Measurements from ENCODE around the gene EMILIN1.

EMILIN1 gene

DNA sequence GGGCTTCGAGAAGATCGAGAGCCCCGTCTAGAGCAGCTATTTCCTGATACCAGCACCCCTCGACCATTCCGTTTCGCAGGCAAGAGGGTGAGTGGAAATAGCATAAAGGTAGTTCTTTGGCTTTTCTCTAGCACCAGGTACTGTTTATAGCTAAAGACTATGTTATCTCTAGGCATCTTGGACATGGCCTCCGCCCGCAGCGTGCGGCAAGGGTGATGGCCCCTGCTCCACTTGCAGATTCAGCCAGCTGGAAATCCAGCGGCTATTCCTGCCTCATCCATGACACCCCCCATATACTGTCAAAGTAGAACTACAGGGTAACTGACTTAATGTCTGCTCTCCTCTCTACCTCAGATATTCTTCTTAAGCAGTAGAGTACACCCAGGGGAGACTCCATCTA is 23.7 kb upstream of the EMILIN1 start:
- Histone ChIP-seq H3K4me1 (ENCODE audit: control insufficient read depth, insufficient read depth, low read length) (no peaks in the 10 kb centered on the region), H3K9me3 (ENCODE audit: control insufficient read depth, low read length) (no peaks in the 10 kb centered on the region), H3K27me3 (ENCODE audit: control insufficient read depth, insufficient read depth, low read length, poor library complexity, severe bottlenecking) (no peaks in the 10 kb centered on the region), H3K4me3 (ENCODE audit: insufficient read depth, low read depth, low read length) (no peak overlapping the region), H3K27ac (ENCODE audit: insufficient read depth, low read depth, low read length, poor library complexity, severe bottlenecking) (no peak overlapping the region), H3K36me3 (ENCODE audit: control insufficient read depth, insufficient read depth, low read length) (peaks cover 36% of the 10 kb centered on the region)
- WGBS, 2 experiments: 94 to 99% methylated on average over 11 of the region's 11 CpGs

- 94 to 95% methylated on average over 6 of the region's 6 CpGs for WGBS, 2 experiments
- H3K27me3 ChIP-seq (ENCODE audit: control insufficient read depth, insufficient read depth, low read length, poor library complexity, severe bottlenecking): no peaks in the 10 kb centered on the region
- H3K4me1 ChIP-seq (ENCODE audit: control insufficient read depth, insufficient read depth, low read length): no peaks in the 10 kb centered on the region
- H3K27ac ChIP-seq (ENCODE audit: insufficient read depth, low read depth, low read length, poor library complexity, severe bottlenecking): no peak overlapping the region
- no peak overlapping the region for H3K4me3 ChIP-seq (ENCODE audit: insufficient read depth, low read depth, low read length)
- H3K36me3 ChIP-seq (ENCODE audit: control insufficient read depth, insufficient read depth, low read length): peaks cover 36% of the 10 kb centered on the region
- H3K9me3 ChIP-seq (ENCODE audit: control insufficient read depth, low read length): no peaks in the 10 kb centered on the region
These were observed 21.2 kb upstream of the EMILIN1 start for GRCh38 chr2:27057184-27057583.

GRCh38 chr2:27058210-27058609 is 20.2 kb upstream of the EMILIN1 start:
- Histone ChIP-seq H3K9me3 (ENCODE audit: control insufficient read depth, low read length) (no peaks in the 10 kb centered on the region), H3K4me3 (ENCODE audit: insufficient read depth, low read depth, low read length) (no peak overlapping the region), H3K36me3 (ENCODE audit: control insufficient read depth, insufficient read depth, low read length) (peaks cover 34% of the 10 kb centered on the region), H3K4me1 (ENCODE audit: control insufficient read depth, insufficient read depth, low read length) (no peaks in the 10 kb centered on the region), H3K27ac (ENCODE audit: insufficient read depth, low read depth, low read length, poor library complexity, severe bottlenecking) (no peak overlapping the region), H3K27me3 (ENCODE audit: control insufficient read depth, insufficient read depth, low read length, poor library complexity, severe bottlenecking) (no peaks in the 10 kb centered on the region)
- WGBS, 2 experiments: 96% methylated on average over 10 of the region's 10 CpGs

DNA sequence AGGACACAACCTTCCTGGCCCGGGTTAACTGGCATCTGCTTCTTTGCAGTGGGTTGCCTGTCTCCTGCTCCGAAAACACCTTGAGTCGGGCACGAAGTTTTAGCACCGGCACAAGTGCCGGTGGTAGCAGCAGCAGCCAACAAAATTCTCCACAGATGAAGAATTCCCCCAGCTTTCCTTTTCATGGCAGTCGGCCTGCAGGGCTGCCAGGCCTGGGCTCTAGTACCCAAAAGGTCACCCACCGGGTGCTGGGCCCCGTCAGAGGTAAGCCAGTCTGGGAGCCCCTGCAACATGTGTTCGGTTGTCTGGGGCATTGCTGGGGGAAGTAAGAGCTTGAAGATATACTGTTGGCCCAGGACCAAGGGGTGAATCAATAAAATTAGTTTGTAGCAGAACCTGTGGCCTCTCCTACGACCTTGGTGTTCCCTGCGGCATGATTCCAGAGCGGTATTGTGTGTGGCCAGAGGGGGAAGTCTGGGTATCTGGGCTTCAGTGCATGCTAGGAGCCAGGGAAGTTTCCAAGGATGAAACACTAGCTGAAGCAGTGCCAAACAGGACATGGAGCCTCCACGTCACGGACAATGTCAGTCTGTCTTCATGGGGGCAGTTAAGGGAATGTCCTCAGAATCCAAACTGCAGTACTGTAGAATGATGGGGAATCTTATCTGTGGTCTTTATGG is 19.1 kb upstream of the EMILIN1 start:
- H3K4me3 ChIP-seq (ENCODE audit: insufficient read depth, low read depth, low read length): no peak overlapping the region
- peaks cover 25% of the 10 kb centered on the region for H3K36me3 ChIP-seq (ENCODE audit: control insufficient read depth, insufficient read depth, low read length)
- H3K4me1 ChIP-seq (ENCODE audit: control insufficient read depth, insufficient read depth, low read length): no peaks in the 10 kb centered on the region
- H3K27ac ChIP-seq (ENCODE audit: insufficient read depth, low read depth, low read length, poor library complexity, severe bottlenecking): no peak overlapping the region
- H3K9me3 ChIP-seq (ENCODE audit: control insufficient read depth, low read length): no peaks in the 10 kb centered on the region
- WGBS, 2 experiments: 95 to 97% methylated on average over 15 of the region's 15 CpGs
- H3K27me3 ChIP-seq (ENCODE audit: control insufficient read depth, insufficient read depth, low read length, poor library complexity, severe bottlenecking): no peaks in the 10 kb centered on the region

GRCh38 chr2:27060323-27060722 is 18.1 kb upstream of the EMILIN1 start:
- peaks cover 17% of the 10 kb centered on the region for H3K36me3 ChIP-seq (ENCODE audit: control insufficient read depth, insufficient read depth, low read length)
- H3K9me3 ChIP-seq (ENCODE audit: control insufficient read depth, low read length): no peaks in the 10 kb centered on the region
- no peak overlapping the region for H3K27ac ChIP-seq (ENCODE audit: insufficient read depth, low read depth, low read length, poor library complexity, severe bottlenecking)
- no peaks in the 10 kb centered on the region for H3K4me1 ChIP-seq (ENCODE audit: control insufficient read depth, insufficient read depth, low read length)
- no peaks in the 10 kb centered on the region for H3K27me3 ChIP-seq (ENCODE audit: control insufficient read depth, insufficient read depth, low read length, poor library complexity, severe bottlenecking)
- no peak overlapping the region for H3K4me3 ChIP-seq (ENCODE audit: insufficient read depth, low read depth, low read length)
- WGBS, 2 experiments: 93 to 97% methylated on average over 3 of the region's 3 CpGs

- Histone ChIP-seq H3K9me3 (ENCODE audit: control insufficient read depth, low read length) (no peaks in the 10 kb centered on the region), H3K27ac (ENCODE audit: insufficient read depth, low read depth, low read length, poor library complexity, severe bottlenecking) (no peak overlapping the region), H3K4me1 (ENCODE audit: control insufficient read depth, insufficient read depth, low read length) (peaks cover 3% of the 10 kb centered on the region), H3K4me3 (ENCODE audit: insufficient read depth, low read depth, low read length) (no peak overlapping the region), H3K27me3 (ENCODE audit: control insufficient read depth, insufficient read depth, low read length, poor library complexity, severe bottlenecking) (no peaks in the 10 kb centered on the region), H3K36me3 (ENCODE audit: control insufficient read depth, insufficient read depth, low read length) (peaks cover 19% of the 10 kb centered on the region)
- 90 to 95% methylated on average over 3 of the region's 3 CpGs for WGBS, 2 experiments
These were observed 13.3 kb upstream of the EMILIN1 start for GRCh38 chr2:27065128-27065527.

DNA sequence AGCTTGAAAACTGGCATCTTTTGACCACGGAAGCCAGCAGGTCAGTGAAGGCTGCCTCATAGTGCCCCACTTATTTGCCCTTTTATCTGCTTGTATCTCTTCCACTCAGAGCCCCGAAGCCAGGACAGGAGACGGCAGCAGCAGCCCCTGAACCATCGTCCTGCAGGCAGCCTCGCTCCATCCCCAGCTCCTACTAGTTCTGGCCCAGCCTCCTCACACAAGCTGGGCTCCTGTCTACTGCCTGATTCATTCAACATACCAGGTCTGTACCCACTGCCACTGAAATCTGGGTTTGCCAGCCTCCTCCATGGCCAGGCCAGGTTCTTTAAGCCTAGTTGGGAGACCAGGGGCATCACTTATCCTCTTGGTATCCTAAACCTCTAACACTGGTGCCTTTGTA is 11.0 kb upstream of the EMILIN1 start:
- 92 to 95% methylated on average over 5 of the region's 5 CpGs for WGBS, 2 experiments
- H3K36me3 ChIP-seq (ENCODE audit: control insufficient read depth, insufficient read depth, low read length): peaks cover 19% of the 10 kb centered on the region
- H3K27ac ChIP-seq (ENCODE audit: insufficient read depth, low read depth, low read length, poor library complexity, severe bottlenecking): no peak overlapping the region
- H3K4me3 ChIP-seq (ENCODE audit: insufficient read depth, low read depth, low read length): no peak overlapping the region
- no peaks in the 10 kb centered on the region for H3K27me3 ChIP-seq (ENCODE audit: control insufficient read depth, insufficient read depth, low read length, poor library complexity, severe bottlenecking)
- no peaks in the 10 kb centered on the region for H3K9me3 ChIP-seq (ENCODE audit: control insufficient read depth, low read length)
- peaks cover 3% of the 10 kb centered on the region for H3K4me1 ChIP-seq (ENCODE audit: control insufficient read depth, insufficient read depth, low read length)

DNA sequence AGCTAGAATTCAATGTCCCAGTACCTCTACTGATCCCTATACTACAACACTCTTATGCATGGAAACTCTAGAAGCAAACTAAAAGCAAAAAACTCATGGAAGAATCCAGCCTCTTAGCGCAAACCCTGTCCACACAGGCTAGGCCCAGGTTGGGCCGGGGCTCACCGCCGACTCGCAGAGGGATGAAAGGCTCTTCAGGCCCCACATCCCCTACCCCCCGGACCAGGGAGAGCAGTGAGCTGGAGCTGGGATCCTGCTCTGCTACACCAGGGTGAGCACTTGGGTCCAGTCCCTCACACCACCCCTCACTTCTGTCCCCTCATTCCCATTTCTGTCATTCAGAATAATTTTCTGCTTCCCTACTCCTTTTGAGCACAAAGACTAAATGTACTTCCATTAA is 9.0 kb upstream of the EMILIN1 start:
- Histone ChIP-seq H3K9me3 (ENCODE audit: control insufficient read depth, low read length) (no peaks in the 10 kb centered on the region), H3K27ac (ENCODE audit: insufficient read depth, low read depth, low read length, poor library complexity, severe bottlenecking) (no peak overlapping the region), H3K36me3 (ENCODE audit: control insufficient read depth, insufficient read depth, low read length) (peaks cover 19% of the 10 kb centered on the region), H3K4me3 (ENCODE audit: insufficient read depth, low read depth, low read length) (no peak overlapping the region), H3K27me3 (ENCODE audit: control insufficient read depth, insufficient read depth, low read length, poor library complexity, severe bottlenecking) (no peaks in the 10 kb centered on the region), H3K4me1 (ENCODE audit: control insufficient read depth, insufficient read depth, low read length) (peaks cover 10% of the 10 kb centered on the region)
- WGBS, 2 experiments: 96 to 98% methylated on average over 6 of the region's 6 CpGs

- peaks cover 19% of the 10 kb centered on the region for H3K36me3 ChIP-seq (ENCODE audit: control insufficient read depth, insufficient read depth, low read length)
- H3K4me1 ChIP-seq (ENCODE audit: control insufficient read depth, insufficient read depth, low read length): peaks cover 10% of the 10 kb centered on the region
- no peak overlapping the region for H3K4me3 ChIP-seq (ENCODE audit: insufficient read depth, low read depth, low read length)
- no peak overlapping the region for H3K27ac ChIP-seq (ENCODE audit: insufficient read depth, low read depth, low read length, poor library complexity, severe bottlenecking)
- no peaks in the 10 kb centered on the region for H3K27me3 ChIP-seq (ENCODE audit: control insufficient read depth, insufficient read depth, low read length, poor library complexity, severe bottlenecking)
- H3K9me3 ChIP-seq (ENCODE audit: control insufficient read depth, low read length): no peaks in the 10 kb centered on the region
- 94 to 95% methylated on average over 8 of the region's 8 CpGs for WGBS, 2 experiments
These were observed 8.3 kb upstream of the EMILIN1 start for GRCh38 chr2:27069961-27070618.

GRCh38 chr2:27070653-27071276 is 7.7 kb upstream of the EMILIN1 start:
- Histone ChIP-seq H3K27me3 (ENCODE audit: control insufficient read depth, insufficient read depth, low read length, poor library complexity, severe bottlenecking) (no peaks in the 10 kb centered on the region), H3K4me1 (ENCODE audit: control insufficient read depth, insufficient read depth, low read length) (peaks cover 10% of the 10 kb centered on the region), H3K36me3 (ENCODE audit: control insufficient read depth, insufficient read depth, low read length) (peaks cover 17% of the 10 kb centered on the region), H3K4me3 (ENCODE audit: insufficient read depth, low read depth, low read length) (peak overlapping the region; percentile 97), H3K9me3 (ENCODE audit: control insufficient read depth, low read length) (no peaks in the 10 kb centered on the region), H3K27ac (ENCODE audit: insufficient read depth, low read depth, low read length, poor library complexity, severe bottlenecking) (peak overlapping the region; percentile 79)
- WGBS, 2 experiments: 11% methylated on average over 11 of the region's 11 CpGs
